Measurements from ENCODE around the gene ZCWPW1.

The ZCWPW1 gene

GRCh38 chr7:100406767-100407166, 21.7 kb downstream of the ZCWPW1 start:
- TF ChIP-seq, protein P1, sequence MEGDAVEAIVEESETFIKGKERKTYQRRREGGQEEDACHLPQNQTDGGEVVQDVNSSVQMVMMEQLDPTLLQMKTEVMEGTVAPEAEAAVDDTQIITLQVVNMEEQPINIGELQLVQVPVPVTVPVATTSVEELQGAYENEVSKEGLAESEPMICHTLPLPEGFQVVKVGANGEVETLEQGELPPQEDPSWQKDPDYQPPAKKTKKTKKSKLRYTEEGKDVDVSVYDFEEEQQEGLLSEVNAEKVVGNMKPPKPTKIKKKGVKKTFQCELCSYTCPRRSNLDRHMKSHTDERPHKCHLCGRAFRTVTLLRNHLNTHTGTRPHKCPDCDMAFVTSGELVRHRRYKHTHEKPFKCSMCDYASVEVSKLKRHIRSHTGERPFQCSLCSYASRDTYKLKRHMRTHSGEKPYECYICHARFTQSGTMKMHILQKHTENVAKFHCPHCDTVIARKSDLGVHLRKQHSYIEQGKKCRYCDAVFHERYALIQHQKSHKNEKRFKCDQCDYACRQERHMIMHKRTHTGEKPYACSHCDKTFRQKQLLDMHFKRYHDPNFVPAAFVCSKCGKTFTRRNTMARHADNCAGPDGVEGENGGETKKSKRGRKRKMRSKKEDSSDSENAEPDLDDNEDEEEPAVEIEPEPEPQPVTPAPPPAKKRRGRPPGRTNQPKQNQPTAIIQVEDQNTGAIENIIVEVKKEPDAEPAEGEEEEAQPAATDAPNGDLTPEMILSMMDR (IDR thresholded peaks at IDR 0.05; ENCODE audit: low read depth, low read length, missing control alignments) = peak; percentile 12
- DNase-seq (ENCODE audit: low read depth) = peak; percentile 38
- no peak overlapping the region for H3K4me3 ChIP-seq (ENCODE audit: low read depth, low read length)
- in situ Hi-C loops (cut with HindIII; ENCODE audit: low sequenced_read_pairs) = no loop called here

- H3K4me3 ChIP-seq (ENCODE audit: low read depth, low read length) = no peak overlapping the region
- TF ChIP-seq, protein P1 (IDR thresholded peaks at IDR 0.05; ENCODE audit: low read depth, low read length, missing control alignments) = no peak
- DNase-seq (ENCODE audit: low read depth) = no peak
- in situ Hi-C loops (cut with HindIII; ENCODE audit: low sequenced_read_pairs) = no loop called here
Measured at GRCh38 chr7:100402241-100402640, 26.3 kb downstream of the ZCWPW1 start.

DNA sequence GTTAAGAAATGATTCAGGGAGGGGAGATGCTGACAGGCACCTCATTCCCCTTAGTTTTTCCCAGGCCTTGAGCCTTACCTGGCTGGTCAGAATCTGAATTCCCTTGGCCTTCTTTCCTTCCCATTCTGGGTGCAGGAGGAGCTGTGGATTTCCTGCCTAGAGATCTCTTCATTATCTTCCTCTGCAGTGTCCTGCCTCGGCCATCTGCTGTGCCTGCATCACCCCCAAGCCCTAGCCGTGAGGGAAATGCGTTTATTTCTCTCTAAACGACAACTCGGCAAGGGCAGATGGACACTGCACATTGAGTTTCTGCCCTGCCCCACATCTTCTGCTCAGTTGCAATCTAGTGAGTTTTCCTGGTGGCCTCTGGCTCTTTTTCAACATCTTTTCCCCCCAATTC, 26.7 kb downstream of the ZCWPW1 start:
- no peak overlapping the region for H3K4me3 ChIP-seq (ENCODE audit: low read depth, low read length)
- in situ Hi-C loops (cut with HindIII; ENCODE audit: low sequenced_read_pairs) = no loop called here
- DNase-seq (ENCODE audit: low read depth) = no peak
- TF ChIP-seq, protein P1 (IDR thresholded peaks at IDR 0.05; ENCODE audit: low read depth, low read length, missing control alignments) = no peak

- H3K4me3 ChIP-seq (ENCODE audit: low read depth, low read length) = no peak overlapping the region
- DNase-seq (ENCODE audit: low read depth) = no peak
- in situ Hi-C loops (cut with HindIII; ENCODE audit: low sequenced_read_pairs) = no loop called here
- TF ChIP-seq, protein P1 (IDR thresholded peaks at IDR 0.05; ENCODE audit: low read depth, low read length, missing control alignments) = peak; percentile 7
Measured at GRCh38 chr7:100400656-100401055, 27.8 kb downstream of the ZCWPW1 start.

DNA sequence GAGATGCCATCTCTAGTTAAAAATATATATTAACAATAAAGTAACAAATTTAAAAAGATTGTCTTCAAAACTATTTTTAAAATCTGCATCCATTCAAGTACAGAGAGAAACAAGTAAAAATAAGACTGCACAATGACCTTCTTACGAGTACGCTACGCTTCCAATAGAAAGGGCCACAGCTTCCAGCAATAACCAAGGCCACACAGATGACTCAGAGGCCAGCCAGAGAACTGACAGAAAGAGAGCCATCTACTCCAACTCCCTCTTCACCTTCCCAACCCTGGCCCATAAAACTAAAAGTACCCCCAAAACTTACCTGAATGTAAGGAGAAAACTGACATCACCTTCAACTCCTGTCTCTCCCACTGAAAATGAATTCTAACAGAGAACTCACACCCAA, 28.5 kb downstream of the ZCWPW1 start:
- in situ Hi-C loops (cut with HindIII; ENCODE audit: low sequenced_read_pairs) = no loop called here
- TF ChIP-seq, protein P1 (IDR thresholded peaks at IDR 0.05; ENCODE audit: low read depth, low read length, missing control alignments) = no peak
- DNase-seq (ENCODE audit: low read depth) = no peak
- H3K4me3 ChIP-seq (ENCODE audit: low read depth, low read length) = no peak overlapping the region

DNA sequence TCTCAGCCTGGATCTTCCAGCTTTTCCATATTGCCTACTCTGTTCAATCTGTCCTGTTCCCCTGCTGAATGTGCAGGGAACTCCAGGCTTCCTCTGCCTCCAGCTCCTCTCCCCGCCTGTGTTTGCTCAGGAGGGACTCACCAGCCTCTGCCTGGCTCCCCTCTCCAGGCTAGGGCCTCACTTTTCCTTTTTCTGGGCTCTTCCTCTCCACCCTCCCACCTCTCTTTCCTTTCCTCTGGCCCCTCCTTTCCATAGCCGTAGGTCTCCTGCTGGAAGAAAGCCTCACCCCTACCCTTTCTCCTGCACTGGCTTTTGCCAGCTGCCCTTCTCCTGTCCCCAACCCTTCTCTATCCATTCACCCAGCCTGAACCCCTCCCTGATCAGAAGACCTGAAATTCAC, 30.3 kb downstream of the ZCWPW1 start:
- TF ChIP-seq, protein P1 (IDR thresholded peaks at IDR 0.05; ENCODE audit: low read depth, low read length, missing control alignments) = no peak

More for the DNA sequence above, 30.3 kb downstream of the ZCWPW1 start:
- DNase-seq (ENCODE audit: low read depth) = no peak
- in situ Hi-C loops (cut with HindIII; ENCODE audit: low sequenced_read_pairs) = no loop called here
- no peak overlapping the region for H3K4me3 ChIP-seq (ENCODE audit: low read depth, low read length)

Data from astrocyte of the cerebellum (primary cell).